Motor neuron (in vitro differentiated cells): ENCODE data around the gene PLPPR5. TPM values are rescaled to one million over a fixed set of nuclear protein-coding genes. Genes with fewer than 3 reads are reported as not detected.
"Not testable (repeated sequence)": the region's sequence is repeated elsewhere in the genome, so short reads cannot be mapped to it uniquely, and the experiment has no call there.

Experiments
- ATAC-seq, 8 experiments: fragments of 200-7000 bp; cut with Tn5 transposase; replicated peaks in 6 of 8; 2 replicates each; pipeline ENCODE4 v1.8.0; 2021; ENCODE audit warnings: mild to moderate bottlenecking in 8 of 8, moderate library complexity in 8 of 8
- H3K27ac ChIP-seq, 2 donors: fragments of 250-450 bp; sonication (Bioruptor Pico); 2 replicates each; pipeline ENCODE4 v1.9.0; 2021; ENCODE audit warnings: antibody characterized with exemption in 2 of 2, mild to moderate bottlenecking in 2 of 2, moderate library complexity in 1 of 2
- H3K4me1 ChIP-seq, 2 donors: fragments of 250-450 bp; sonication (Bioruptor Pico); replicated peaks in 1 of 2; 2 replicates each; pipeline ENCODE4 v1.6.1; 2021; ENCODE audit warnings: antibody characterized with exemption in 2 of 2, mild to moderate bottlenecking in 2 of 2, moderate library complexity in 1 of 2
- H3K4me3 ChIP-seq, 5 donors: fragments of 250-450 bp; sonication (Bioruptor Pico); 2 replicates each; pipeline ENCODE4 v1.9.0; 2021; ENCODE audit warnings: antibody characterized with exemption in 5 of 5, mild to moderate bottlenecking in 5 of 5, moderate library complexity in 4 of 5
- WGBS, 10 experiments: fragments of 450-650 bp; shearing (Covaris generic); methylation state at CpG; one replicate each; pipeline ENCODE4 v1.0.0; 2022; 5-methylcytosine and 5-hydroxymethylcytosine counted together
- in situ Hi-C, 9 experiments: fragments of 400-800 bp; cut with MboI; loops; one replicate each; pipeline ENCODE4 v1.15.0; 2021; ENCODE audit warnings: low sequenced_read_pairs in 9 of 9, low pct_unique_long_range_greater_than_20kb in 2 of 9; ENCODE audit not compliant: unreplicated experiment in 9 of 9
- total RNA-seq, 8 experiments: library from RNA; unstranded; fragments of 300-600 nt; gene quantifications; 2 replicates each; pipeline versions ENCODE4 v1.2.3 to v1.2.4, GENCODE V29; 2022

PLPPR5 gene
- 10 to 100 TPM in 3 of 8 experiments, 1 to 10 TPM in 5; 4.0 to 12.4 (median 5.5) TPM for total RNA-seq

- Histone ChIP-seq H3K27ac (peak within 1 kb of the TSS; percentile 4 to 41), H3K4me3 (peak within 1 kb of the TSS; percentile 49 to 84 (median 61)), H3K4me1 (peaks cover 0 to 8% of the 10 kb centered on the region in 2 donors)
- in situ Hi-C loops = no loop called here
- ATAC-seq = peak; percentile 62 to 85 (median 82)
- WGBS, 10 experiments = 0 to 3% (median 0%) methylated on average over 3 to 17 of the region's 56 CpGs; no CpG with 5 or more reads in 6 of the 10 experiments
Observed at GRCh38 chr1:99004861-99005442, at the start of gene PLPPR5. PLPPR5 (minus strand) TSS chr1:99004861; CDS start chr1:99004671, 190 bp downstream.

- 60 to 100% (median 91%) methylated on average over 1 to 10 of the region's 10 CpGs; no CpG with 5 or more reads in 3 of the 10 experiments for WGBS, 10 experiments
- in situ Hi-C loops = no loop called here
- ATAC-seq = no peak
- Histone ChIP-seq H3K4me1 (no peaks in the 10 kb centered on the region), H3K4me3 (no peak overlapping the region), H3K27ac (no peak overlapping the region)
Observed at GRCh38 chr1:99051611-99052283, 47.1 kb upstream of the PLPPR5 start.

- H3K27ac ChIP-seq = no peak overlapping the region
- ATAC-seq = no peak
- in situ Hi-C loops = no loop called here
- WGBS, 10 experiments = 38 to 94% (median 84%) methylated on average over 1 to 3 of the region's 3 CpGs
- H3K4me3 ChIP-seq = no peak overlapping the region
- H3K4me1 ChIP-seq = no peaks in the 10 kb centered on the region
Observed at GRCh38 chr1:99049745-99050144, 45.1 kb upstream of the PLPPR5 start.

- H3K4me1 ChIP-seq, in situ Hi-C loops, ATAC-seq, H3K27ac ChIP-seq, H3K4me3 ChIP-seq: not testable (repeated sequence)
- WGBS, 10 experiments = 0 to 71% (median 43%) methylated on average over 1 to 5 of the region's 5 CpGs; no CpG with 5 or more reads in 2 of the 10 experiments
Observed at GRCh38 chr1:99036746-99037145, 32.1 kb upstream of the PLPPR5 start.

GRCh38 chr1:99018313-99018712, 13.7 kb upstream of the PLPPR5 start:
- no peak for ATAC-seq
- in situ Hi-C loops = no loop called here
- WGBS, 10 experiments = 0 to 86% (median 66%) methylated on average over 1 to 3 of the region's 3 CpGs

GRCh38 chr1:99017655-99018054, 13.0 kb upstream of the PLPPR5 start:
- peak in 2 of 8 experiments; percentile 25 to 59 for ATAC-seq

More at GRCh38 chr1:99018313-99018712, 13.7 kb upstream of the PLPPR5 start:
- H3K27ac ChIP-seq = no peak overlapping the region
- H3K4me3 ChIP-seq = no peak overlapping the region
- peaks cover 0 to 5% of the 10 kb centered on the region in 2 donors for H3K4me1 ChIP-seq

GRCh38 chr1:99010679-99011078, 6.0 kb upstream of the PLPPR5 start:
- WGBS, 10 experiments = 71 to 88% (median 81%) methylated on average over 2 of the region's 2 CpGs; no CpG with 5 or more reads in 3 of the 10 experiments
- no peak overlapping the region for H3K4me3 ChIP-seq
- in situ Hi-C loops = no loop called here

More at GRCh38 chr1:99017655-99018054, 13.0 kb upstream of the PLPPR5 start:
- in situ Hi-C loops = no loop called here
- Histone ChIP-seq H3K27ac (no peak overlapping the region), H3K4me1 (peaks cover 0 to 5% of the 10 kb centered on the region in 2 donors), H3K4me3 (no peak overlapping the region)
- 0 to 85% (median 67%) methylated on average over 1 to 2 of the region's 2 CpGs for WGBS, 10 experiments

GRCh38 chr1:99007366-99007765, 2.7 kb upstream of the PLPPR5 start:
- H3K4me3 ChIP-seq = no peak overlapping the region
- H3K27ac ChIP-seq = no peak overlapping the region
- in situ Hi-C loops = no loop called here
- no peak for ATAC-seq
- WGBS, 10 experiments = 17 to 95% (median 65%) methylated on average over 1 to 3 of the region's 3 CpGs
- peaks cover 0 to 13% of the 10 kb centered on the region in 2 donors for H3K4me1 ChIP-seq

More at GRCh38 chr1:99010679-99011078, 6.0 kb upstream of the PLPPR5 start:
- no peak for ATAC-seq
- Histone ChIP-seq H3K27ac (no peak overlapping the region), H3K4me1 (peaks cover 0 to 11% of the 10 kb centered on the region in 2 donors)

GRCh38 chr1:99005537-99005942, 879 bp upstream of the PLPPR5 start:
- Histone ChIP-seq H3K27ac (peak overlapping the region in 1 of 2 donors; percentile 41), H3K4me3 (peak overlapping the region; percentile 49 to 84 (median 61)), H3K4me1 (peaks cover 0 to 8% of the 10 kb centered on the region in 2 donors)
- in situ Hi-C loops = no loop called here
- WGBS, 10 experiments = 4 to 80% (median 20%) methylated on average over 1 to 8 of the region's 8 CpGs; no CpG with 5 or more reads in 2 of the 10 experiments
- peak; percentile 19 to 50 (median 36) for ATAC-seq

- peak overlapping the region; percentile 4 to 41 for H3K27ac ChIP-seq
Observed at GRCh38 chr1:99004254-99004860, 304 bp downstream of the PLPPR5 start.

GRCh38 chr1:99003581-99004253, 944 bp downstream of the PLPPR5 start:
- Histone ChIP-seq H3K4me1 (peaks cover 0 to 8% of the 10 kb centered on the region in 2 donors), H3K4me3 (peak overlapping the region; percentile 49 to 84 (median 61)), H3K27ac (peak overlapping the region in 1 of 2 donors; percentile 41)
- WGBS, 10 experiments = 18 to 65% (median 40%) methylated on average over 3 to 10 of the region's 20 CpGs; no CpG with 5 or more reads in 3 of the 10 experiments
- in situ Hi-C loops = no loop called here
- ATAC-seq = peak in 7 of 8 experiments; percentile 1 to 26 (median 15)

More at GRCh38 chr1:99004254-99004860, 304 bp downstream of the PLPPR5 start:
- H3K4me1 ChIP-seq = peaks cover 0 to 8% of the 10 kb centered on the region in 2 donors
- in situ Hi-C loops = no loop called here
- peak; percentile 71 to 80 (median 74) for ATAC-seq
- WGBS, 10 experiments = 0% methylated on average over 25 of the region's 66 CpGs; no CpG with 5 or more reads in 9 of the 10 experiments
- peak overlapping the region; percentile 49 to 84 (median 61) for H3K4me3 ChIP-seq

- in situ Hi-C loops = no loop called here
- H3K4me1 ChIP-seq = peaks cover 0 to 5% of the 10 kb centered on the region in 2 donors
- 47 to 93% (median 78%) methylated on average over 1 to 3 of the region's 3 CpGs; no CpG with 5 or more reads in 1 of the 10 experiments for WGBS, 10 experiments
- ATAC-seq = no peak
- H3K27ac ChIP-seq = no peak overlapping the region
- H3K4me3 ChIP-seq = no peak overlapping the region
Observed at GRCh38 chr1:98992844-98993243, 11.8 kb downstream of the PLPPR5 start.
